Panc1 (cell line): Measurements from ENCODE around the gene GNL1.

ENCODE experiments used
- CTCF ChIP-seq: fragments of 450-650 bp; IDR thresholded peaks from 2 replicates; pipeline ENCODE4 v1.5.1; 2017; ENCODE audit warnings: mild to moderate bottlenecking
- POLR2AphosphoS5 ChIP-seq: IDR thresholded peaks from 2 replicates; pipeline ENCODE4 v1.6.1; 2012; ENCODE audit warnings: mild to moderate bottlenecking, low read depth, low read length, moderate library complexity
- REST ChIP-seq, 2 experiments: IDR thresholded peaks; 2 replicates each; pipeline ENCODE4 v1.6.1; 2011 to 2012; ENCODE audit warnings: low read depth in 2 of 2, control low read depth in 1 of 2, low read length in 1 of 2, mild to moderate bottlenecking in 1 of 2, moderate library complexity in 1 of 2; ENCODE audit not compliant: insufficient read depth in 1 of 2
- SIN3A ChIP-seq: IDR thresholded peaks from 2 replicates; pipeline ENCODE4 v1.6.1; 2012; ENCODE audit warnings: low read depth, mild to moderate bottlenecking, low read length, moderate library complexity, borderline replicate concordance; ENCODE audit not compliant: insufficient read depth
- TCF7L2 ChIP-seq: IDR thresholded peaks from 2 replicates; pipeline ENCODE4 v1.6.1; 2011; ENCODE audit warnings: mild to moderate bottlenecking, low read depth, low read length, inconsistent platforms

- TF ChIP-seq CTCF (no peak), SIN3A (peak; percentile 81; the same call in 1 of the 2 replicates), POLR2AphosphoS5 (peak; percentile 97), REST (IDR thresholded peaks at IDR 0.05; ENCODE audit: insufficient read depth in 1 of 2, low read depth in 2 of 2, low read length in 1 of 2) (peak in 1 of 2 experiments; percentile 19; a peak in 1 of 4 replicates), TCF7L2 (peak; percentile 56)
Observed at GRCh38 chr6:30571075-30571761, 14.9 kb upstream of the GNL1 start, which contains the start of gene ABCF1.
